ENCODE measurements around the gene NAALADL2.

- no peak for TF ChIP-seq POLR2A (IDR thresholded peaks at IDR 0.05)
- TF ChIP-seq CTCF (IDR thresholded peaks at IDR 0.05) = no peak
Measured at GRCh38 chr3:175763948-175764347, 904.8 kb downstream of the NAALADL2 start.

Measured in uterus (tissue), 2 donors.